ENCODE measurements around the gene HDAC5.
"Not testable (repeated sequence)": the region's sequence is repeated elsewhere in the genome, so short reads cannot be mapped to it uniquely, and the experiment has no call there.

HDAC5 gene

DNA sequence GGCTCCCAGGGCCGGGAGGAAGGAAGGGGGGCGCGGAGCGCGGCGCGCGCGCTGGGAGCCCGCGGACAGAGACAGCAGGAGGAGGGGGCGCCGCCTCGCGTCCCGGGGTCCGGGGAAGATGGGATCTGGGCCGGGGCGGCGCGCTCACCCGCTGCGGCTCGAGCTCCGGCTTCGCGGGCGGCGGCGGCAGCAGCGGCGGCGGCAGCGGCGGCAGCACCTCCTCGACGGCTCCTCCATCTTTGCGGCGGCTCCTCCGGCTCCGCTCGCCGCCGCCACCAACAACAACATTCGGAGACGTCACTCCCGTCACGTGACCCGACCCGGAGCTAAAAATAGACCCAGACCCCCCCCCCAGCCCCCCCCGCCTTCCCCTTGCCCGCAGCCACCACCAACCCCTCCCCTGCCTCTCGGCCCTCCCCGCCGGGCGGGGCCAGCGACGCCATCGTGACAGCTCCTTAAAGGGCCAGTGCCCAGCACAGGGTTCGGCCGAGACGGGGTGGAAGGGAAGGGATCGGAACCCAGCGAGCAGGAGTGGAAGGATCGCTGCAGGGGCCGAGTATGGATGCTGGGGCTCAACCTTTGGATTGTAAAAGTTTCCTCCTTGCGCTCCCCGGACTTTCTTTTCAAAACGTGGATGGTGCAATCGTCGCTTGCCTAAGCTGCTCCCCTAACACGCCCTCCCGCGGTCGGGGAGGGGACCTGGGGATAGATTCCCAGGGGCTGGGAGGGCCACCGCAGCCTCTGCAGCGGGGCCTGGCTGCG is at the start of gene HDAC5:
HDAC5 (minus strand) TSS at position 286 of the 762 bp plus-strand sequence. CDS start 6,126 bp downstream, outside the sequence.
- DNase-seq (ENCODE audit: low read depth): peak; percentile 87

GRCh38 chr17:44171931-44172455 is 48.6 kb upstream of the HDAC5 start:
- DNase-seq (ENCODE audit: low read depth): no peak

DNA sequence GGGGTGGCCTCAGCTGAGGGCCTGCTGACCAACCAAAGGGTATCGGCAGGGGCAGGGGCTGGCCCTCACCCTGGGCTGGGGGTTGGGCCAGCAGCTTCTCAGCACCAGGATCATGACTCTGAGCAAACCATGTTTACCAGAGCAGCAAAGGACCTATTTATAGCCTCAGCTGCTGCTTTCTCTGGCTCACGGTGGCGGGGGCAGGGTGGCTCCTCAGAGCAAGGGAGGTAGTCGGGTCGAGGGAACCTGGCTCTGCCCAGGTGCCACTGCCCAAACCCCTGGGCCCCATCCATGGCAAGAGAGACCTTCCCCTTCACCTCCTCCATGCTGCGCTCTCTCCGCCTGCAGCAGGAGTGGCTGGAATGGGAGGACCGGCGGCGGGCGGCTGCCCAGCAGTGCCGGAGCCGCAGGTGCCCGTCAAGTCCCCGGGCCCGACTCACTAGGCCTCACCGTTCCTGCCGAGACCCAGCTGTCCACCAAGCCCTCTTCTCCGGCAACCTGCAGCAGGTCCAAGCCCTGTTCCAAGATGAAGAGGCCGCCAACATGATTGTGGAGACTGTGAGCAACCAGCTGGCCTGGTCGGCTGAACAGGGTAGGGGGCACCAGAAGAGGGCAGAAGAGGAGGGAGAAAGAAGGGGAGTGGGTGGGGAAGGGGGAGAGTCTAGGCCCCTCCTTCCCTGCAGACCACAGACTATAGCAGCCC is 47.2 kb upstream of the HDAC5 start, which contains the start of gene ASB16:
ASB16 (plus strand) TSS at position 206 of the 703 bp plus-strand sequence; CDS start at position 292, 86 bp downstream.
- DNase-seq (ENCODE audit: low read depth): no peak

- no peak for DNase-seq (ENCODE audit: low read depth)
Measured at GRCh38 chr17:44170135-44170498, 46.7 kb upstream of the HDAC5 start.

DNA sequence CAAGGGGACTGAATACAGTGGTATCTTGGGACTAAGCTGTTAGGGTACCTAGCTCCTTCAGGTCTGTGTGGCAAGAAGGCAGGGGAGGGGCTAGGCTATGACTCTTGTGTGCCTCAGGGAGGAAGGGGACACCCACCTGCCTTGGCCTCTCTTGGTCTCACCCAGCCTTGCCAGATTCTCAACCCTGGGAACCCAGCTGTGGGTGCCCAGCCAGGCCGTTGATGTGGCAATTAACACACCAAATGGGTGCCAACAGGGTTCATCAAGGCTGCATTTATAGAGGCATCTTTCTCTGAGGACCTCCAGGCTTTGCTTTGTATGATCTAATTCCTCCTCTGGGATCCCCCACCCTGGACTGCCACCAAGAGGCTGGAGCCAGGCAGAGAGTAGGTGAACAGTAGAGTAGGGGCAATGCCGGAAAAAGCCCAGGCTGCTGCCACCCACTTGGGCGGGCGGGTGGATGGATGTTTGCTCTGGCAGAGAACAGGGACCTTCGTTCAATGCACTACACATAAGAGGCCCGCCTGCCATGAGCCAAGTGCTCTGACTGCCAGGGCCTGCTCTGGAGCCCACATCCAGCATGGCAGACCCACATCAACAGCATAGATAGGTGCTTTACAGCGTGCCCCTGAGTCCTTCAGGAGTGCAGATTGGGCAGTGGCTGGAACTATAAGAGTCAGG is 43.9 kb upstream of the HDAC5 start:
- DNase-seq (ENCODE audit: low read depth): no peak

DNA sequence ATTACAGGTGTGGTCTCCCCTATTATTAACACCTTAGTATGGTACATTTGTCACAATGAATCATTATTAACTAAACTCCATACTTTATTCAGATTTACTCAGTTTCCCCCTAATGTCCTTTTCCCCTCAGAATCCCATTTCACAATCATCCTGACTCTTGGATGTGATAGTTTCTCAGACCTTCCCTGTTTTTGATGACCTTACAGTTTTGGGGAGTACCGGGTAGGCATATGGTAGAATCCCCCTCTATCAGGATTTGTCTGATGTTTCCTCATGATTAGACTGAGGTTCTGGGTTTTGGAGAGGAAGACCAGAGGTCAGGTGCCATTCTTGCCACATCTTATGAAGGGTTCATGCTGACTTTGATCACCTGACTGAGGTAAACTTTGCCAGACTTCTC is 41.0 kb upstream of the HDAC5 start:
- no peak for DNase-seq (ENCODE audit: low read depth)

GRCh38 chr17:44159519-44160210 is 36.2 kb upstream of the HDAC5 start:
- DNase-seq (ENCODE audit: low read depth): no peak

DNA sequence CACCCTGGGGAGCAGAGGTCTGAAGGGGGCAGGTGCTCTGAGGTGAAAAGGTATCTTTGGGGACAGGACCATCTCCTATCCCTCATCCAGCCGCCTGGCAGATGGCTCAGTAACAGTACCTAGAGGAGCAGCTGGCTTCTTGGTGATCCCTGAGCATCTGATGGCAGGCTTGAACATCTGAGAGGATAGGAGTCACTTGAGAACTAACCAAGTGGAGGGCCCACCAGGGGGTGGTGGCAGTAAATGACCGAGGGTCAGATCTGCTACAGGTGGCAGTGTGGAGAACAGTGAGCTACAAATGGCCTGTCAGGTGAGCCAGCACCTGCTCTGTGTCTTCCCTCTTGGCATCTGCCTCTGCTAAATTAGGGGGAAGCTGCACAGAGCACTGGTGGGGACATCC is 32.0 kb upstream of the HDAC5 start:
- DNase-seq (ENCODE audit: low read depth): no peak

DNA sequence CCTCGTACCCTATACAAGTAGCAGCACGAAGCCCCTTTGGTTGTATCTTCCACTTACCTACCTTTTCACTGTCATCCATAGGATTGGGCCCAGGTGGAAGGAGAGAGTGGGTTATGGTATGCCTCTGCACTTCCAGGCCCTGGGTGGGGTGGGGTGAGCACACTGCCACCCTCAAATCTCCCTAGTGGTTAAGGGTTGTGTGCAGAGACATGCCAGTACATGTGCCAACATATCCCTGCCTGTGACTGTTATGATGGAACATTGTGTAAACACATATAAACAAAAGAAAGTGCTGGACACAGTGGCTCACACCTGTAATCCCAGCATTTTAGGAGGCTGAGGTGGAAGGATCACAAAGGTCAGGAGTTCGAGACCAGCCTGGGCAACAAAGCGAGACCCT is 29.4 kb upstream of the HDAC5 start:
- no peak for DNase-seq (ENCODE audit: low read depth)

DNA sequence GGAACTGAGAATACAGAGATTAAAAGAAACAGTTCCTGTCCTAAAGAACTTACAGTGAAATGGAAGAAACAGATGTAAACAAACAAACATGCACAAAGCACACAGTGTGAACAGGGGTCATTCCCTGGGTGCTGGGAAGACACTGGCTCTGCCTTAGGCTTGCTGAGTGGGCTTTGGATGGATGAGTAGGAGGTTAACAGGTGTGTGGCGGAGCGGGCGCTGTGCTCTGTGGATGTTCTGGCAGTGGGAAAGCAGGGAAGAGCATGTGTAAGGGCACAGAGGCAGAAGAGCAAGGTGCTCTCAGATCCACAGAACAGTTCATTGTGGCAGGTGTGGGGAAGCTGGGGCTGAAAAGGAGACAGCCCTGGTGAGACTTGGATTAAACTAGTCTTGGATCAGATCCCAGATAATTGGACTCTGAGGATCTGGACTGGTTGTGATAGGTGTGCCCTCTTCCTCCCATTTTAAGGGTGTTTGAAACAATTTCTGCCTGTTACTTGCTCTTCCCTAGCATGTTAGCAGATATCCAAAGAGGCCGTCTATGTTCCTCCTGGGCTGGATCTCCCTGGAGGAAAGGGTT is 26.4 kb upstream of the HDAC5 start:
- DNase-seq (ENCODE audit: low read depth): no peak

DNA sequence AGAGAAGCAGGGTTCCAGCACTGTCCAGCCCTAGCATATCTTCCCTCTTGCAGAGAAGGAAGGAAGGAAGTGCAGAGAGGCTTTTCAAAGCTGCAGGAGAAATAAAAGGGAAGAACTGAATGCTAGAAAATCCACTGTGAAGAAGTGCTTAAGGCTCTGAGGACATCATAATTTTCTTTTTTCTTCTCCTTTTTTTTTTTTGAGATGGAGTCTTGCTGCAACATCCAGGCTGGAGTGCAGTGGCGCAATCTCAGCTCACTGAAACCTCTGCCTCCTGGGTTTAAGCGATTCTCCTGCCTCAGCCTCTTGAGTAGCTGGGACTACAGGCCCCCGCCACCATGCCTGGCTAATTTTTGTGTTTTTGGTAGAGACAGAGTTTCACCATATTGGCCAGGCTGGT is 25.6 kb upstream of the HDAC5 start:
- not testable (repeated sequence) for DNase-seq (ENCODE audit: low read depth)

- no peak for DNase-seq (ENCODE audit: low read depth)
Measured at GRCh38 chr17:44147812-44148211, 24.4 kb upstream of the HDAC5 start.

DNA sequence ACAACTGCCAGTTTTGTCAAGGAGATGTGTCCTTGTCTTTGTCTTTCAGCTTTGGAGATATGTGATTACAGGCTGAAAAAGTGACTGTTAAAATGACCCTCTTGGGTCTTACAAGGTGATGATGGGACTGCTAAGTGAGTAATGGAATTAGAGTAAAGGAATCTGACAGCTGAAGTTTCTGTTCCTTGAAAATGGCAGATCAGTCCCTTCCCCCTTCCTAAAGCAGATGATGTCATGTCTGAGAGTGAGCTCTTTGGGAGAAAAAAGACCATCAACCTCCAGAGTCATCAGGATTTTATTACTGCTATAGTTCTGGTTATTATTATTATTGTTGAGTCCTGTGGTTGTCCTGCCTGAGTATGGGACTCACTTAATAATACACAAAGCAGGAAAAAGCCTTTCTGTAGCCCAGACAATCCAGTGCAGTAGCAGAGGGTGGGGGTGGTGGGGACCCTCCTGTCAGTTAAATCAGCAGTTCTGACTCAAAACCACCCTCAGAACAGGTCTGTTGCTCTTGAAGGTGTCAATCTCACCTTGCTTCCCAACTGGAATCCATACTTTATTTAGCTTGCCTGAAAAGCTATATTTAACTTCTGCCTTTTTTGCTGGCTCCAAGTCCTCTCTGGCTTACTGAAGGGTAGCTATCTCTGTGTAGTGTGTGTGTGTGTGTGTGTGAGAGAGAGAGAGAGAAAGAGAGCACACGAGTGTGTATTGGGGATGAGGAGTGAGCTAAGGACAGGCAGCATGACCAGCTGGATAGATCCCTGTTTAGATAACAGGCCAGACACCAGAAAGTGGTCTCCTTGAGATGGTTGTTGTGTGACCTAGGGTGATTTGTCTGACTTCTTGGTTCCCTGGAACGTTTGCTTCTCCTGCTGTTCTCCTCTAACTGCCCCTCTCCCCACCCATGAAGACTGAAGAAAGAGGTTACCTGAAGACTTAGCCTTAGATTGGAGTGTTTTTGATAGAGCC is 23.2 kb upstream of the HDAC5 start:
- no peak for DNase-seq (ENCODE audit: low read depth)

DNA sequence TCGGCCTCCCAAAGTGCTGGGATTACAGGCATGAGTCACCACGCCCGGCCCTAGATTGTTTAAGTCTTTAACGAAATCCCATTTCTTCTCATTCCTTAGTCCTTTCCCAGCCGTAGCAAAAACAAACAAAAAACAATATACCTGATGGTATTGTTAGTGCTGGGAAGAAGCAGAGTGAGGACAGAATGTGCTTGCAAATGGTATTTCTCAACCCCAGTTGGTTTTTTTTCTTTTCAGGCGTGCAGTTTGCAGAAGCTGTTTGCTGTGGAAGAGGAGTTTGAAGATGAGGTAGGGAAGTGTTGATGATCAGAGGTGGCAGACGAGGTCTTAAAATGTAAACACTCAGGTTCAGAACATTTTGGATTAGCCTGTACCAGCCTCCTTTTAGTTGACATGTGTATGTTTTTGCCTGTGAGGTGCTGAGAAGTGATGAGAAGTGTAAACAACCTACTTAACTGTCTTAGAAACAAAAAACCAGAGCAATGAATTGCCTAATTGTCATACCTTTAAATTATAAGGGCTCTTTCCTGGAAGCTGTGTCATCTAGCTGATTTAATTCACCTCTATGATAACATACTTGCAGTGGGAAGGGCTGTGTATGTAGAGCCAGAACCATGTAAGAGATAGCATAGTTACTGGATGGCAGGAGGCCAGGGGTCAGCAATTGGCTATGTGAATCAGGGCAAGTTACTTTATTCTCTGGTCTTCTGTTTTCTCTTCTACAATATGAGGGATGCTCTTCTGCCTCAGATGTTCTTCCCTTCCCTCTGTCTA is 21.7 kb upstream of the HDAC5 start:
- no peak for DNase-seq (ENCODE audit: low read depth)

DNA sequence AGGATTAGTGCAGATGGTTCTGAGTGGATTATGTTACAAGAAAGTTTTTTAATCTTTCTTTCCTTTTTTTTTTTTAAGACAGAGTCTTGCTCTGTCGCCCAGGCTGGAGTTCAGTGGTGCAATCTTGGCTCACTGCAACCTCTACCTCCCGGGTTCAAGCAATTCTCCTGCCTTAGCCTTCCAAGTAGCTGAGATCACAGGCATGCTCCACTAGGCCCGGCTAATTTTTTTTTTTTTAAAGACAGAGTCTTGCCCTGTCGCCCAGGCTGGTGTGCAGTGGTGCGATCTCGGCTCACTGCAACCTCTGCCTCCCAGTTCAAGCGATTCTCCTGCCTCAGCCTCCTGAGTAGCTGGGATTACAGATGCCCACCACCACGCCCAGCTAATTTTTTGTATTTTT is 20.5 kb upstream of the HDAC5 start:
- DNase-seq (ENCODE audit: low read depth): not testable (repeated sequence)

GRCh38 chr17:44137891-44138709 is 14.7 kb upstream of the HDAC5 start:
- DNase-seq (ENCODE audit: low read depth): no peak

- DNase-seq (ENCODE audit: low read depth): no peak
Measured at GRCh38 chr17:44134752-44135568, 11.5 kb upstream of the HDAC5 start.

DNA sequence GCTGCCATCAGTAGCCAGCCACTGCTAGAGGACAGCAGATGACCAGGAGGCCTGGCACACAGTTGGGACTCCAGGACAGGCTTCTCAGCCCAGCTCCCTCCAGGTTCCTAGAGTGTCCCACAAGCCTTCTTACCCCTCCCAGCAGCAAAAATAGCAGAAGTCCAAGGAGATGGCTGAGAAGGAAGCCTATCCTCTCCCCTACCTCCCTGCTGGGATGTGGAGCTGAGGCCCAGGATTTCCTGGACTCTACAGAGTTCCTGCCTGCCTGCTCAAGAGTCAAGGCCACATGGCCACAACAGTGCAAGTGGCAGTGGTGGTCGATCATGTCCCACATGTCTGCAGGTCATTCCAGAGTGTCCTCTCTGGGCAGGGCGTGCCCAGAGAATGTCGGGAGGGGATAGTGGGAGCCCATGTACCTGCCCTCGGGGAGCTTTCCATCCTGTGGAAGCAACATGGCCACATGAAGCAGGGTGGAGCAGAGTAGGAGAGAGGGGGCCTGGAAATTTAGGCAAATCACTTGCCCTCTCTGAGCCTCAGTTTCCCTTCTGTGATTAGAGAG is 10.6 kb upstream of the HDAC5 start:
- DNase-seq (ENCODE audit: low read depth): no peak
